ENCODE measurements around the gene DAG1. TPM values are rescaled to one million over a fixed set of nuclear protein-coding genes. Genes with fewer than 3 reads are reported as not detected.

The DAG1 gene
- polyA plus RNA-seq, 3 donors: 3.9 to 5.8 (median 4.2) TPM

GRCh38 chr3:49529567-49529966 is 59.5 kb downstream of the DAG1 start:
- no peaks in the 10 kb centered on the region for H3K27me3 Mint-ChIP-seq (ENCODE audit: low read depth in 3 of 3)
- H3K36me3 ChIP-seq (replicated peaks in 1 of 2; ENCODE audit: control insufficient read depth in 1 of 2, insufficient read depth in 2 of 2, low read length in 2 of 2): peaks cover 27 to 37% of the 10 kb centered on the region in 2 donors
- no peak overlapping the region for H3K4me3 ChIP-seq (replicated peaks in 1 of 3; ENCODE audit: low read depth in 2 of 3, low read length in 3 of 3)
- no peak overlapping the region for H3K4me2 ChIP-seq (replicated peaks; ENCODE audit: extremely low read depth, low read length, poor library complexity, severe bottlenecking)
- H3K27ac ChIP-seq (ENCODE audit: low read depth in 1 of 2, low read length in 2 of 2): no peak overlapping the region
- no peak overlapping the region for H3K9ac ChIP-seq (ENCODE audit: insufficient read depth, low read length, poor library complexity, severe bottlenecking)
- no peak for DNase-seq
- H3K27me3 ChIP-seq (ENCODE audit: control insufficient read depth in 2 of 2, insufficient read depth in 2 of 2, low read length in 2 of 2): no peaks in the 10 kb centered on the region
- no peaks in the 10 kb centered on the region for H3K9me3 ChIP-seq (replicated peaks in 1 of 2; ENCODE audit: control insufficient read depth in 1 of 2, insufficient read depth in 1 of 2, low read length in 2 of 2)
- no peak overlapping the region for H2AFZ ChIP-seq (ENCODE audit: insufficient read depth, low read depth, low read length, poor library complexity, severe bottlenecking)
- H3K4me1 Mint-ChIP-seq: no peaks in the 10 kb centered on the region
- H3K4me1 ChIP-seq (ENCODE audit: control insufficient read depth in 1 of 2, insufficient read depth in 2 of 2, low read length in 2 of 2): no peaks in the 10 kb centered on the region
- peaks cover 0 to 2% (median 0%) of the 10 kb centered on the region in 7 donors for H3K9me3 Mint-ChIP-seq
- H3K79me2 ChIP-seq (ENCODE audit: insufficient read depth, low read length): no peaks in the 10 kb centered on the region
- H3K36me3 Mint-ChIP-seq: peaks cover 43 to 46% of the 10 kb centered on the region in 2 donors
- H3K27ac Mint-ChIP-seq: peak overlapping the region in 2 of 7 donors; percentile 19 to 50
- intact Hi-C loops (cut with micrococcal nuclease): no loop called here
- peaks cover 12% of the 10 kb centered on the region for H4K20me1 ChIP-seq (ENCODE audit: insufficient read depth, low read length)
- H3K4me3 Mint-ChIP-seq: no peak overlapping the region
- no peak for TF ChIP-seq CTCF (IDR thresholded peaks at IDR 0.05)

GRCh38 chr3:49530231-49530630 is 60.2 kb downstream of the DAG1 start:
- Histone ChIP-seq H2AFZ (ENCODE audit: insufficient read depth, low read depth, low read length, poor library complexity, severe bottlenecking) (no peak overlapping the region), H4K20me1 (ENCODE audit: insufficient read depth, low read length) (peaks cover 12% of the 10 kb centered on the region), H3K4me3 (replicated peaks in 1 of 3; ENCODE audit: low read depth in 2 of 3, low read length in 3 of 3) (no peak overlapping the region), H3K27ac (ENCODE audit: low read depth in 1 of 2, low read length in 2 of 2) (no peak overlapping the region), H3K27me3 (ENCODE audit: control insufficient read depth in 2 of 2, insufficient read depth in 2 of 2, low read length in 2 of 2) (no peaks in the 10 kb centered on the region), H3K36me3 (replicated peaks in 1 of 2; ENCODE audit: control insufficient read depth in 1 of 2, insufficient read depth in 2 of 2, low read length in 2 of 2) (peaks cover 27 to 35% of the 10 kb centered on the region in 2 donors), H3K79me2 (ENCODE audit: insufficient read depth, low read length) (no peaks in the 10 kb centered on the region), H3K9ac (ENCODE audit: insufficient read depth, low read length, poor library complexity, severe bottlenecking) (no peak overlapping the region), H3K4me2 (replicated peaks; ENCODE audit: extremely low read depth, low read length, poor library complexity, severe bottlenecking) (no peak overlapping the region), H3K4me1 (ENCODE audit: control insufficient read depth in 1 of 2, insufficient read depth in 2 of 2, low read length in 2 of 2) (no peaks in the 10 kb centered on the region), H3K9me3 (replicated peaks in 1 of 2; ENCODE audit: control insufficient read depth in 1 of 2, insufficient read depth in 1 of 2, low read length in 2 of 2) (no peaks in the 10 kb centered on the region)
- 100% methylated on average over 5 of the region's 5 CpGs for WGBS (ENCODE audit: insufficient coverage)
- TF ChIP-seq CTCF (IDR thresholded peaks at IDR 0.05): no peak
- Mint-ChIP-seq H3K27ac (peak overlapping the region in 1 of 7 donors; percentile 34), H3K36me3 (peaks cover 40 to 44% of the 10 kb centered on the region in 2 donors), H3K4me3 (no peak overlapping the region), H3K9me3 (peaks cover 0 to 2% (median 0%) of the 10 kb centered on the region in 7 donors), H3K4me1 (no peaks in the 10 kb centered on the region), H3K27me3 (ENCODE audit: low read depth in 3 of 3) (no peaks in the 10 kb centered on the region)
- intact Hi-C loops (cut with micrococcal nuclease): no loop called here
- DNase-seq: no peak

All from CD14-positive monocyte (primary cell).